Measurements from ENCODE around the gene HOXA2. TPM values are rescaled to one million over a fixed set of nuclear protein-coding genes. Genes with fewer than 3 reads are reported as not detected.

HOXA2 gene
- total RNA-seq, 2 experiments from 2014 or later = not detected

- no peak overlapping the region for H3K27ac Mint-ChIP-seq
- ChIA-PET CTCF (no interaction called here), POLR2A (no interaction called here)
Observed at GRCh38 chr7:27109466-27110185, 7.1 kb upstream of the HOXA2 start.

DNA sequence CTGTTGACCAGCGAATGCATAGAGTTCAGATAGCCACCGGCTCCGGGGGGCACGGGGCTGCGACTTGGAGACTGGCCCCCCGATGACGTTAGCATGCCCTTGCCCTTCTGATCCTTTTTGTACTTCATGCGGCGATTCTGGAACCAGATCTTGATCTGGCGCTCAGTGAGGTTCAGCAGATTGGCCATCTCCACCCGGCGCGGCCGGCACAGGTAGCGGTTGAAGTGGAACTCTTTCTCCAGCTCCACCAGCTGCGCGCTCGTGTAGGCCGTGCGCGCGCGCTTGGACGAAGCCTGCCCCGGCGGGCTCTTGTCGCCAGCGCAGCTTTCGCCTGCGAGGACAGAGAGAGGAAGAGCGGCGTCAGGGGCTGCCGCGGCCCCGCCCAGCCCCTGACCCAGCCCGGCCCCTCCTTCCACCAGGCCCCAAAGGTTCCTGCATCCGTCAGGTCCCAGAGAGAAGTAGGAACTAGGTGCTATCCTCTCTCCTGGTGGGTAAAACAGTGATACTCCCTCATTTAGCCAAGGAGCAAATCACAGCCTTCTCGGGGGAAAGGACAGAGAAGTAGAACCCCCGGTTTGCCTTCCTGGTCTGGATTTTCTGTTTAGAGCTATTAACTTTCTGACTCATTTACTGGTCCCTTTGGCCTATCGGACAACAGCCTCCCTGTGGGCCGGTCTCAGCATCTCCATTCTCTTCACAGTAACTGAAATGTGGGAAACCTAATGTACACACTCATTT, 6.1 kb upstream of the HOXA2 start:
- ChIA-PET POLR2A (no interaction called here), CTCF (no interaction called here)
- H3K9me3 Mint-ChIP-seq = no peaks in the 10 kb centered on the region
- no peaks in the 10 kb centered on the region for H3K4me1 Mint-ChIP-seq
- no peak overlapping the region for H3K4me3 Mint-ChIP-seq
- DNase-seq = no peak
- H3K36me3 Mint-ChIP-seq (ENCODE audit: low read depth) = no peaks in the 10 kb centered on the region
- H3K27ac Mint-ChIP-seq = no peak overlapping the region
- peaks cover 25% of the 10 kb centered on the region for H3K27me3 Mint-ChIP-seq

More at GRCh38 chr7:27109466-27110185, 7.1 kb upstream of the HOXA2 start:
- no peaks in the 10 kb centered on the region for H3K9me3 Mint-ChIP-seq
- peaks cover 14% of the 10 kb centered on the region for H3K27me3 Mint-ChIP-seq
- H3K4me3 Mint-ChIP-seq = no peak overlapping the region
- no peak for DNase-seq
- H3K36me3 Mint-ChIP-seq (ENCODE audit: low read depth) = no peaks in the 10 kb centered on the region
- H3K4me1 Mint-ChIP-seq = no peaks in the 10 kb centered on the region

DNA sequence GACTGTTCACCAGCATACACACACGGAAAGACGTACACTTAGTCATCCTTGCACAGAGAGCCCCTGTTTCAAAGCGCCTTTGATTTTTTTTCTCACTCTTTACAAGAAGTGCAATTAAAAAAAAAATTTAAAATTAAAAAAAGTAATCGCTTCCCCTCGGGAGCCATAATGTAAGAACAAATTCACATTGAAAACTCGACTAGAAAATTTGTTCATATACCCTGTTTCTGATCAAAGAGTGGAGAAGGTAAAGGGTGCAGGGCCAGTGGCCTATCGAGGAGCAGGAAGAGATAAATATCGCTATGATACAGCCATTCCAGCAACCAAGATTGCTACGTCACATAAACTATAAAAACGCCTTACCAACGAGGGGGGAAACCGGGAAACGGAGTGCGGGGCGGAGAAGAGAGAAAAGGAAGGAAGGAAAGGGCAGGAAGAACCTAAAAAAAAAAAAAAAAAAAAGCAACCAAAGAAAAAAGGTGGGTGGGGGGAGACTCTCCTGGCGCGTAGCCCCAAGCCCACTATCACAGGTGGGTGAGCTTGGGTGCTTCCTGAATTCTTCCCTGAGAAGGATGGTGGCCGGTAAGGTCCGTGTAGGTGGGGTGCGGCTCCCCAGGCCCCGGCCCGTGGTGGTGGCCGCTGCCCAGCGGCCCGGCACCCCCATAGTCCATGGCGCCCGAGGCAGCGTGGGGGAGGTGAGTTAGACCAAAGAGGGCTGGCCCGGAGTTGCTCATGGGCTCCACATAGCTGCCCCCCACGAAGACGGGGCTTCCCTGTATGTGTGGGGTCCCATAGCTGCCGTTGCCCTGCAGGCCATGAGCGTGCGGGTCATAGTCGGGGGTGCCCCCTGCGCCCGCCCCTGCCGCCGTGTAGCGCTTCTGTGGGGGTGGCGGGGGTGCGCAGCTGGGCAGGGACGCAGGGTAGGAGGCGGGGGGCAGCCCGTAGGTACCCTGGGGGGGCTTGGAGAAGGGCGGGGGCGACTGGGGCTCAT, 5.2 kb upstream of the HOXA2 start:
- CTCF ChIA-PET = no interaction called here
- no peak for DNase-seq
- no peak overlapping the region for H3K4me3 Mint-ChIP-seq
- no peaks in the 10 kb centered on the region for H3K9me3 Mint-ChIP-seq
- H3K4me1 Mint-ChIP-seq = peaks cover 4% of the 10 kb centered on the region
- peaks cover 4% of the 10 kb centered on the region for H3K36me3 Mint-ChIP-seq (ENCODE audit: low read depth)
- peaks cover 33% of the 10 kb centered on the region for H3K27me3 Mint-ChIP-seq
- H3K27ac Mint-ChIP-seq = no peak overlapping the region
- POLR2A ChIA-PET = no interaction called here

DNA sequence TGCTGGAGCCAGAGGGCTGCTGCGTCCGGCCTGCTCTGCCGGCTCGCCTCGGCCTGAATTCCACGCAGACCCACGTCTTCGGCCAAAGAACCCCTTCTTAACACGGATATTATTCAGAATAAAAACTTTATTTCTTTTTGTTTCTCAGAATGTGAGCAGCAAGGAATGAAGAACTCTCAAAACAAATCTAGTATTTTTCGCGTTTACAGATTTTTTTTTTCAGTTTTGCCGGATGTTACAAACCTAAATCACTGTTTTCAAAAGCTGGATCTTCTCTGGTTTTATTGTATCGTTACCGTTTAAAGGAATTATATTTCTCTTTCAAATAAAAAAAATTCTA, 4.4 kb upstream of the HOXA2 start:
- H3K4me1 Mint-ChIP-seq = peaks cover 5% of the 10 kb centered on the region
- DNase-seq = no peak
- ChIA-PET CTCF (no interaction called here), POLR2A (no interaction called here)
- H3K27me3 Mint-ChIP-seq = peaks cover 40% of the 10 kb centered on the region
- no peak overlapping the region for H3K4me3 Mint-ChIP-seq
- peaks cover 4% of the 10 kb centered on the region for H3K36me3 Mint-ChIP-seq (ENCODE audit: low read depth)
- no peak overlapping the region for H3K27ac Mint-ChIP-seq
- H3K9me3 Mint-ChIP-seq = no peaks in the 10 kb centered on the region

DNA sequence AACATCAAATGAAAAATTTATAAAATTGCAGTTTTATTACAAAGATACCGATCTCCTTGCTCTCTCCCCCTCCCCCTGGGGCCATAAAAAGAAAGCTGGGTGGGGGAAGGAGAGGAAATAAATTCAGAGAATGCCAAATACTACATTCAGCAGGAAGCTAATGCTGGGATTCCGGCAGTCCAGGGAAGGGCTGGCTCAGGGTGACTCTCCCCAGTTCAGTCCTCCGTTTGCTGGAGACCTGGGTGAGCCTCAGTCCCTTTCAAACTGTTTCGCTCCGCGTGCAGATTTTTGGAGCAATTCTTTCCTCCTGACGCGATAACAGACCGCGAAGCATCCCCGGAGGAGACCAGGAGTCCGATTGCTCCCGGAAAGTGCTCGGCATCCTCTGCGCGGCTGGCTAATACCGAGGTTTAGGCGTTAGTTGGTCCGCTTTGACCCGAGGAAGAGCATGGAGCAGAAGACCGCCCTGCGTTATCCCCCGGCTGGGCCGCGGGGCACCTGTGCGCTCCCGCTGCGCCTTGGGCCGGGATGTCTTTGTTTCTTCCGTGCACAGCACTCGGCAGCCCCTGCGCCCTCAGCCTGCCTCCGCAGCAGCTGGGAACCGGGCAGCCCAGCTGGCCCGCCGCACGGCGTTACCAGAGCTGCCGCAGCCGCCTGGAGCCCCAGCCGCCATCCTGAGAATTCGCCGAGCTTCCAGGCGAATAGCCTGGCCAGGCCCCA, 3.9 kb upstream of the HOXA2 start:
- Mint-ChIP-seq H3K27ac (no peak overlapping the region), H3K27me3 (peaks cover 45% of the 10 kb centered on the region), H3K4me1 (peaks cover 8% of the 10 kb centered on the region), H3K9me3 (no peaks in the 10 kb centered on the region), H3K4me3 (no peak overlapping the region), H3K36me3 (ENCODE audit: low read depth) (peaks cover 8% of the 10 kb centered on the region)
- DNase-seq = no peak
- ChIA-PET CTCF (no interaction called here), POLR2A (no interaction called here)

DNA sequence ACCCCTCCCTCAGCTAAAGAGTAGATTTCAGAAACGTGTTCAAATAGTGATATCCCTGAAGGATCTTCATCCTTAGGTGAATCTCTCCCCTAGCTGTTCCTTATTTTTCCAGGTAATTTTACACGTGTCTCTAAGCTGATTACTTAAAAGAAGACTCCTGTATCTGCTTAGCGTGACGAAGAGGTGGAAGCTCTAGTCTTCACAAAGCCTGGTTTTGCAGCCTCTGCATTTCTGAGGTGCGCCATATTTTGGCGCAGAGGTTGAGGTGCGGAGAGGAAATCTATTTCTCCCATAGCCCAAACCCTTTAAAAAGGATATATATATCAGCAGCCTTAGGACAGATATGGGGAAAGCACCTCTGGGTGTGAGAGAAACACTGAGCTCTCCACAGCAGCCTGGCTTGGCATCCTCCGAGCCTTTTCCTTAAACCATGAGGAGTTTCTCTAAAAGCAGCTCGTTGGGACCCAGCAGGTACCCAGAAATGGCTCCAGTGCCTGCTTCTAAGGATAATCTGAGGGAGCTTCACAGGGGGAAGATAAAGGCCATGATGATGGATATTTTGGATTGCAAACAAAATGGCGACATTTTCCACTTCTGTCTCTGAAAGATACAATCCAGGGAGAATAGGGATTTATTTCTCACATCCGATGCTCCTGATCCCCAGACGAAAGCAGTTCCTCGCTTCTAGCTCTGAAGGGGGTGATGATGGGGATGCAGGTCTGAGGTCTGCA, 3.0 kb upstream of the HOXA2 start:
- Mint-ChIP-seq H3K9me3 (no peaks in the 10 kb centered on the region), H3K27ac (no peak overlapping the region), H3K4me3 (no peak overlapping the region), H3K4me1 (peaks cover 8% of the 10 kb centered on the region), H3K36me3 (ENCODE audit: low read depth) (peaks cover 8% of the 10 kb centered on the region), H3K27me3 (peaks cover 53% of the 10 kb centered on the region)
- ChIA-PET POLR2A (no interaction called here), CTCF (no interaction called here)
- DNase-seq = no peak

DNA sequence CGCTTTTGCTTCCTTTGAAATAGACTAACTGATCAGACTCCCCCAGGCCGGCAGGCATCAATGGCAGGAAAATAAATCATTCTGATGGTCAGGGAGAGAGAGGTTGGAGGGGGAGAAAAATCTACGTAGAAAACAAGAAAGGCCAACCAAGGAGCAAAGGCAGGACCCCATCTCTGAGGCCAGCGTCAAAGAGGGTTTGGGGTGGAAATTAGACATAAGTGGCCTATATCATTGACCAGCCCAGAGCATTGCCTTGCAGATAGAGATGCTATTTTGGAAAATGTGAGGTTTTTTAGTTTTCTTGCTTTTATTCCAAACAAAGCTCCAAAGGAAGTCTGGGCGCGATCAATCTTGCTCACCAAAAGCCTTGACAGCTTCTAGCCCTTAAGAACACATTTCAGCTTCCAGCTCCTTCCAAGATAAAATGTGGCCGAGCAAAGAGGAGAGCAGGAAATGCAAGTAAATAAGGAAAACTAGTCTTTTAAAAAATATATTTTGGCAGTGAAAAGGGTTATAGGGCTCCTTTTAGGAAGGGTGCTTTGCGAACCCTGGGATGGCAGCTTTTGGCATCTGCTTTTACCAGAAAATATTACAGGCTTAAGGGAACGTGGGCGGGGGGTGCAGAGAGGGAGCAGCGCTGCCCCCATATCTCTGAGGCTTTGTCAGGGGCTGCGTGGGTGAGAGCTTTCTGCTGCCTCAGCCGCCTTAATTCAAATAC, 2.0 kb upstream of the HOXA2 start:
- H3K9me3 Mint-ChIP-seq = no peaks in the 10 kb centered on the region
- peaks cover 8% of the 10 kb centered on the region for H3K4me1 Mint-ChIP-seq
- no peak overlapping the region for H3K4me3 Mint-ChIP-seq
- ChIA-PET POLR2A (no interaction called here), CTCF (interaction anchor here (0.5 kb wide), 1 partner anchor 42 kb away, joined by 3 read pairs; no protein-coding TSS in a partner anchor)
- no peak for DNase-seq
- H3K27ac Mint-ChIP-seq = no peak overlapping the region
- H3K36me3 Mint-ChIP-seq (ENCODE audit: low read depth) = peaks cover 12% of the 10 kb centered on the region
- H3K27me3 Mint-ChIP-seq = peaks cover 63% of the 10 kb centered on the region

DNA sequence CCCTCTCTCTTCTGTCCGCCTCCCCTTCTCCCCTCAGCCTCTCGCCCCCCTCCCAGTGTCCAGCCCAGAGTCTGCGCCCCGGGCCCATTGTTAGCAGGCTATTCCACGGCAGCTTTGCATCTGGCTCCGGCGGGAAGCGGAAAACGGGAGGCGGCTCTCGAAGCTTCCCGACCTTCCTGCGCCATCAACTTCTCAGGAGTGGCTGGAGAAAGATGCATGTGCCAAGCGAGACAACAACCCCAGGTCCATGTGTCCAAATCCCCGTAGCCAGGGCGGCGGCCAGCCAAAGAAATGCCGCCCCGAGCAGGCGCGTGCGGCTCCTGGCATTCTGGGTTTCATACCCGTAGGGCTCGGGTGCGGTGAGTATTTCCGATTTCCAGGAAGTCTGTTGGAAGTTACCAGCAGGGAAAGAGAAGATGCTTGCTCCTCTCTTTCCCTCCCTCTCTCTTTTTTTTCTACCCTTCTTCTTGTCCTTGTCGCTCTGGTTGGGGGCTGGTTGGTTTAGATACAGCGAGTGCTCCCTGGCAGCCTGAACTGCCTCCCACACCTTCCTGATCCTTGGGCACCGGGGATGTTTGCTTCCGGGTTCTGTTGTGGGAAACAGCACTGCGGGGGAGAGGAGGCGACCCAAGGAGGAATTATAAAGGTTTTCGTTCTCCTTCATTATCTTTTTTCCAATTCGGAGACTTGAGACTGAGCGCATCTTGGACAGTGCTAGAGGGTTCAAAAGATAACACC, 1.2 kb upstream of the HOXA2 start:
- ChIA-PET CTCF (no interaction called here), POLR2A (no interaction called here)
- DNase-seq = no peak
- Mint-ChIP-seq H3K27me3 (peaks cover 70% of the 10 kb centered on the region), H3K4me3 (no peak overlapping the region), H3K9me3 (no peaks in the 10 kb centered on the region), H3K4me1 (peaks cover 8% of the 10 kb centered on the region), H3K36me3 (ENCODE audit: low read depth) (peaks cover 16% of the 10 kb centered on the region), H3K27ac (no peak overlapping the region)

DNA sequence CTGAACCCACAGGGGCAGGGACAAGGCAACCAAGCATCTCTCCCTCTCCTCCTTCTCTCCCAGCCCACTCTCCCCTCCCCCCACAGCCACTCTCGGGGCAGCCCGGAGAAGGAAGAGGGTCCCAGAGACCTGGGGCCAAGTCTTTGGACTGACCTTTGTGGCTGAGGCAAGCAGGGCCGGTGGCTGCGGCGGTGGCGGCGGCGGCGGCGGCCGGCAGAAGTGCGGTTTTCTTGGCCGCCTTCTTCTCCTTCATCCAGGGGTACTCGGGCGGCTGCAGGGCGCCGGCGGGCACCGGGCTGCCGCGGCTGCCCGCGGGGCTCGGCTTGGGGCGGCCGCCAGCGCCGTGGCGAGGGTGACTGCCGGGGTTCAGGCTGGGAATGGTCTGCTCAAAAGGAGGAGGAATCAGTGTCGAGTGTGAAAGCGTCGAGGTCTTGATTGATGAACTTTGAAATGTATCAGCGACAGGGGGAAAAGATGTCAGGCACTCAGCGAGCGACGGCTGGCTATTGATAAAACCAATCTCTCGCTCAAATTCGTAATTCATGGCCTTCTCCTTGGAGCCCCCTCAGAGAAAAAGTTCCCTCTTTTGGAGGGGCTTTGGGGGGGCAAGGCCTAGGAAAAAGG, 414 bp downstream of the HOXA2 start:
- H3K4me3 Mint-ChIP-seq = no peak overlapping the region
- peaks cover 18% of the 10 kb centered on the region for H3K36me3 Mint-ChIP-seq (ENCODE audit: low read depth)
- peaks cover 86% of the 10 kb centered on the region for H3K27me3 Mint-ChIP-seq
- H3K4me1 Mint-ChIP-seq = peaks cover 20% of the 10 kb centered on the region
- CTCF ChIA-PET = no interaction called here
- H3K27ac Mint-ChIP-seq = no peak overlapping the region
- POLR2A ChIA-PET = no interaction called here
- H3K9me3 Mint-ChIP-seq = no peaks in the 10 kb centered on the region
- no peak for DNase-seq

GRCh38 chr7:27101171-27101956, 1.1 kb downstream of the HOXA2 start:
- CTCF ChIA-PET = no interaction called here
- no peak overlapping the region for H3K4me3 Mint-ChIP-seq

More at GRCh38 chr7:27101171-27101956, 1.1 kb downstream of the HOXA2 start:
- Mint-ChIP-seq H3K27ac (no peak overlapping the region), H3K9me3 (no peaks in the 10 kb centered on the region), H3K36me3 (ENCODE audit: low read depth) (peaks cover 18% of the 10 kb centered on the region), H3K27me3 (peaks cover 89% of the 10 kb centered on the region), H3K4me1 (peaks cover 21% of the 10 kb centered on the region)
- no peak for DNase-seq
- POLR2A ChIA-PET = no interaction called here

Data from activated CD4-positive, alpha-beta T cell treated with anti-CD3 and anti-CD28 coated beads, Interleukin-2, amount 10 ng/mL, durations not matched to agents 7 days and 5 days (primary cell).